GM12878 (cell line): ENCODE data around the gene CLEC16A. TPM values are rescaled to one million over a fixed set of nuclear protein-coding genes. Genes with fewer than 3 reads are reported as not detected.

Source experiments
- ATAC-seq: fragments of 200-7000 bp; cut with Tn5 transposase; 3 replicates; pipeline ENCODE4 v1.9.1; 2020; ENCODE audit warnings: mild to moderate bottlenecking, moderate library complexity
- BruUV-seq: library from RNA; stranded (reverse); fragments of 400-500 nt; replicated peaks from 2 replicates; lab custom pipeline; 2021; lab: Mats Ljungman, UMichigan
- CTCF ChIA-PET: fragments of 300-600 bp; sonication (Branson Sonifier 250); formaldehyde crosslinking; extraction: SDS; loops from one replicate; lab custom pipeline; 2021; ENCODE audit warnings: inconsistent platforms; lab: Yijun Ruan, JAX
- POLR2A ChIA-PET: fragments of 350-600 bp; formaldehyde crosslinking; extraction: SDS; loops from one replicate; lab custom pipeline; 2021; ENCODE audit warnings: inconsistent platforms; lab: Charles Lee
- RAD21 ChIA-PET: fragments of 300-600 bp; sonication (Branson Sonifier 250); formaldehyde crosslinking; loops from one replicate; lab custom pipeline; 2023; ENCODE audit warnings: antibody characterized with exemption; ENCODE audit not compliant: unreplicated experiment; lab: Charles Lee
- SMC1A ChIA-PET: fragments of 300-600 bp; sonication (Branson Sonifier 250); formaldehyde crosslinking; loops from one replicate; lab custom pipeline; 2023; ENCODE audit not compliant: unreplicated experiment, uncharacterized antibody; lab: Charles Lee
- DNase-seq: peaks from one replicate; pipeline ENCODE4 v3.0.0-alpha.2; 2011; ENCODE audit warnings: low read depth, low spot score
- FAIRE-seq: peaks from 3 replicates; lab custom pipeline; 2011; peaks lifted over from hg19 to GRCh38; lab: Jason Lieb, UNC
- H2AFZ ChIP-seq: 2 replicates; pipeline ENCODE4 v1.6.0; 2011; ENCODE audit warnings: low read depth, low read length, control low read depth; ENCODE audit not compliant: control insufficient read depth
- H3K27ac ChIP-seq: 2 replicates; pipeline ENCODE4 v1.5.1; 2011; ENCODE audit warnings: control low read depth; ENCODE audit not compliant: control insufficient read depth, insufficient read depth
- H3K27me3 ChIP-seq, 2 experiments: replicated peaks in 1 of 2; 2 replicates each; pipeline versions ENCODE4 v1.6.0 to v1.6.1; 2011; ENCODE audit warnings: low read length in 1 of 2; ENCODE audit not compliant: control insufficient read depth in 2 of 2, insufficient read depth in 2 of 2
- H3K36me3 ChIP-seq, 2 experiments: 2 replicates each; pipeline ENCODE4 v1.5.1; 2011; ENCODE audit warnings: low read length in 1 of 2; ENCODE audit not compliant: control insufficient read depth in 2 of 2, insufficient read depth in 2 of 2
- H3K4me1 ChIP-seq: 2 replicates; pipeline ENCODE4 v1.6.1; 2011; ENCODE audit warnings: mild to moderate bottlenecking, low read length, moderate library complexity, mixed read lengths; ENCODE audit not compliant: control insufficient read depth, insufficient read depth
- H3K4me2 ChIP-seq: 2 replicates; pipeline ENCODE4 v1.6.0; 2011; ENCODE audit warnings: control low read depth; ENCODE audit not compliant: control insufficient read depth, insufficient read depth
- H3K4me3 ChIP-seq: fragments of 200-600 bp; sonication (generic); 2 replicates; pipeline ENCODE4 v1.5.1; 2016
- H3K79me2 ChIP-seq: 2 replicates; pipeline ENCODE4 v1.6.0; 2011; ENCODE audit warnings: low read length; ENCODE audit not compliant: control insufficient read depth, insufficient read depth
- H3K9ac ChIP-seq: 2 replicates; pipeline ENCODE4 v1.8.0; 2011; ENCODE audit warnings: low read length, control low read depth, mixed read lengths; ENCODE audit not compliant: control insufficient read depth, insufficient read depth
- H3K9me3 ChIP-seq: replicated peaks from 3 replicates; pipeline ENCODE4 v1.5.1; 2011; ENCODE audit warnings: mild to moderate bottlenecking, low read length; ENCODE audit not compliant: control insufficient read depth, insufficient read depth
- H4K20me1 ChIP-seq: 2 replicates; pipeline ENCODE4 v1.6.0; 2011; ENCODE audit not compliant: control insufficient read depth, insufficient read depth
- CBX3 ChIP-seq: fragments of 200-600 bp; sonication (generic); IDR thresholded peaks from 2 replicates; pipeline ENCODE4 v1.6.1; 2016; ENCODE audit warnings: low read depth, borderline replicate concordance
- CREM ChIP-seq: IDR thresholded peaks from 2 replicates; pipeline ENCODE4 v1.6.1; 2014; ENCODE audit warnings: antibody characterized with exemption, low read depth
- IKZF1 ChIP-seq: fragments of 450-650 bp; conservative IDR thresholded peaks from 2 replicates; pipeline ENCODE4 v1.6.1; 2017; ENCODE audit warnings: antibody characterized with exemption, mild to moderate bottlenecking
- MXI1 ChIP-seq: fragments of 150-350 bp; IDR thresholded peaks from 2 replicates; pipeline ENCODE4 v1.6.1; 2011; ENCODE audit warnings: low read depth, mild to moderate bottlenecking, inconsistent platforms, low read length, improper control_type of control experiment
- MYC ChIP-seq: IDR thresholded peaks from 2 replicates; pipeline ENCODE4 v1.6.1; 2011; ENCODE audit warnings: mild to moderate bottlenecking, low read length, moderate library complexity, inconsistent platforms; ENCODE audit not compliant: insufficient read depth, insufficient replicate concordance, insufficient read length, severe bottlenecking
- POLR2A ChIP-seq: IDR thresholded peaks from 2 replicates; pipeline ENCODE4 v1.6.1; 2011; ENCODE audit warnings: low read depth, mild to moderate bottlenecking, low read length
- SMAD1 ChIP-seq: fragments of 450-650 bp; IDR thresholded peaks from 2 replicates; pipeline ENCODE4 v1.6.1; 2018; ENCODE audit warnings: mild to moderate bottlenecking, low read depth; ENCODE audit not compliant: partially characterized antibody
- SMAD5 ChIP-seq: IDR thresholded peaks from 2 replicates; pipeline ENCODE4 v1.6.1; 2016; ENCODE audit warnings: antibody characterized with exemption, low read depth
- SUPT20H ChIP-seq: IDR thresholded peaks from 2 replicates; pipeline ENCODE4 v1.6.1; 2011; ENCODE audit warnings: low read depth, mild to moderate bottlenecking, low read length, moderate library complexity, borderline replicate concordance; ENCODE audit not compliant: control insufficient read depth
- ZNF24 ChIP-seq: fragments of 450-650 bp; IDR thresholded peaks from 2 replicates; pipeline ENCODE4 v1.6.1; 2017; ENCODE audit warnings: antibody characterized with exemption, mild to moderate bottlenecking
- ZNF384 ChIP-seq: IDR thresholded peaks from 2 replicates; pipeline ENCODE4 v1.6.1; 2012; ENCODE audit warnings: low read depth, mild to moderate bottlenecking, low read length, improper control_type of control experiment, borderline replicate concordance
- WGBS: methylation state at CpG from one replicate; pipeline ENCODE4 v1.1.6; 2016; ENCODE audit warnings: low lambda C conversion rate; ENCODE audit not compliant: insufficient replicate concordance, insufficient coverage; ENCODE audit errors: missing lambda C conversion rate; 5-methylcytosine and 5-hydroxymethylcytosine counted together
- in situ Hi-C: fragments of 300-500 bp; cut with MboI; formaldehyde crosslinking; loops from 9 replicates; pipeline ENCODE4 v1.14.3; 2018; ENCODE audit warnings: mixed read lengths
- intact Hi-C: fragments of 100-400 bp; cut with micrococcal nuclease; formaldehyde crosslinking; loops from one replicate; pipeline ENCODE4 v1.14.2; 2022; ENCODE audit not compliant: unreplicated experiment
- polyA plus RNA-seq, 11 experiments: library from polyadenylated mRNA; depleted of rRNA in 4 of 11; unstranded in 6 of 11; stranded (reverse) in 5 of 11; fragments of >200 nt; fragmentation: Nextera tagmentation in 4 of 11; fragmentation: Illumina TruSeq in 1 of 11; extraction: Ambion mirVana in 4 of 11; extraction: Trizol in 1 of 11; gene quantifications; 1 replicate in 1 of 11; 2 replicates in 10 of 11; pipeline versions ENCODE4 v1.2.1 to v1.2.3, GENCODE V29; 2011 to 2016; ENCODE audit warnings: inconsistent platforms in 2 of 11, missing spikeins in 2 of 11, low read depth in 1 of 11
- total RNA-seq, 4 experiments: library from RNA; depleted of rRNA in 3 of 4; stranded (reverse); fragments of >200 nt in 3 of 4; fragmentation: Illumina TruSeq in 1 of 4; extraction: Trizol in 1 of 4; gene quantifications; 2 replicates each; pipeline versions ENCODE4 v1.2.1 to v1.2.3, GENCODE V29; 2013 to 2021
- TF ChIP-seq, protein P1 (sequence below): fragments of 150-350 bp; IDR thresholded peaks from 2 replicates; pipeline ENCODE4 v1.6.1; 2016; ENCODE audit warnings: low read depth, low read length
- TF ChIP-seq, protein P2 (sequence below): fragments of 150-350 bp; IDR thresholded peaks from 2 replicates; pipeline ENCODE4 v1.6.1; 2014; ENCODE audit warnings: mild to moderate bottlenecking, low read depth, low read length
- TF ChIP-seq, protein P3 (sequence below): fragments of 450-650 bp; IDR thresholded peaks from 2 replicates; pipeline ENCODE4 v1.6.1; 2017; ENCODE audit warnings: mild to moderate bottlenecking, moderate library complexity

Gene CLEC16A
- total and polyA plus RNA-seq, 10 of the 15 experiments (the other 5 are each of a cell fraction or from before 2014, with no cell fraction given) = 1.5 to 28.8 (median 19.2) TPM

DNA sequence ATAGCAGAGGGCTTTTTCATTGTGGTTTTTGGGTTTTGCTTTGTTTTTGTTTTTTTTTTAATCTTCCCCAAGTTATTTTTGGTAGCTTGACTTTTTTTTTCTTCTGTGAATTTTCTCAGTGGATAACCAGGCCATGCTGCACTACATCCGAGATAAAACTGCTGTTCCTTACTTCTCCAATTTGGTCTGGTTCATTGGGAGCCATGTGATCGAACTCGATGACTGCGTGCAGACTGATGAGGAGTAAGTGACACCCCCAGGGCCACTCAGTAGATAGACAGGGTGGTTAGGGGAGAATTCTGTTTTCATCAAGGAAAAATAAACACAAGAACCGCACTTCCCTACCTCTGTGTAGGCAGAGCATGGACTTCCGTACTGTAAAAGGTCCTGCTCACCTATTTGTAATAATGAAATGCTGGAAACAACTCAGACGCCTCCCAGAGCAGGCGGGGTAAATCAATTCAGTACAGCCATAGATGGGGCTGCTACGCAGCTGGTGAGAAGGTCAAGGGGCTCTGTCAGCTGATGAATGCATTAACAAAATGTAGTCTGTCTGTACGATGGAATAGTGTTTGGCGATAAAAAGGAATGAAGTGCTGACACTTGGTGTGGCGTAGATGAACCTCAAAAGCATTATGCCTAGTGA lies 28.6 kb downstream of the CLEC16A start:
- ChIA-PET CTCF (interaction anchor here (0.6 to 3.5 kb wide), 10 partner anchors 9 to 423 kb away, joined by 3 to 27 read pairs (median 4); partner anchors contain the start of gene SOCS1), POLR2A (interaction anchor here (1.0 kb wide), 1 partner anchor 9 kb away, joined by 3 read pairs; no protein-coding TSS in a partner anchor), SMC1A (interaction anchor here (1.0 to 2.6 kb wide), 9 partner anchors 8 to 387 kb away, joined by 3 to 12 read pairs (median 4); partner anchors contain the start of gene SOCS1), RAD21 (interaction anchor here (0.6 to 4.7 kb wide), 4 partner anchors 11 to 385 kb away, joined by 3 to 37 read pairs (median 15); partner anchors contain the start of gene SOCS1)
- no peak overlapping the region for H3K27ac ChIP-seq
- peaks cover 23 to 24% of the 10 kb centered on the region in 2 experiments for H3K36me3 ChIP-seq
- no peaks in the 10 kb centered on the region; the same call in 1 of the 2 replicates for H3K4me1 ChIP-seq
- no TSS peak for BruUV-seq
- no peak for FAIRE-seq
- H3K79me2 ChIP-seq = no peaks in the 10 kb centered on the region
- intact Hi-C loops (loop anchor here (5.0 kb wide), 1 partner anchor 424 kb away; no protein-coding TSS in a partner anchor), in situ Hi-C loops (loop anchor here (25.0 kb wide), 1 partner anchor 689 kb away; the partner anchor contains the start of gene SNN)
- DNase-seq = no peak
- H3K4me2 ChIP-seq = no peak overlapping the region
- H3K9ac ChIP-seq = no peak overlapping the region
- ATAC-seq = no peak
- no peak overlapping the region for H2AFZ ChIP-seq
- no peaks in the 10 kb centered on the region for H3K27me3 ChIP-seq
- H3K9me3 ChIP-seq = no peaks in the 10 kb centered on the region
- no peaks in the 10 kb centered on the region for H4K20me1 ChIP-seq
- no peak overlapping the region for H3K4me3 ChIP-seq
- 82% methylated on average over 12 of the region's 12 CpGs for WGBS
- no peak for TF ChIP-seq MYC
- TF ChIP-seq SUPT20H = no peak
- TF ChIP-seq, protein P1, sequence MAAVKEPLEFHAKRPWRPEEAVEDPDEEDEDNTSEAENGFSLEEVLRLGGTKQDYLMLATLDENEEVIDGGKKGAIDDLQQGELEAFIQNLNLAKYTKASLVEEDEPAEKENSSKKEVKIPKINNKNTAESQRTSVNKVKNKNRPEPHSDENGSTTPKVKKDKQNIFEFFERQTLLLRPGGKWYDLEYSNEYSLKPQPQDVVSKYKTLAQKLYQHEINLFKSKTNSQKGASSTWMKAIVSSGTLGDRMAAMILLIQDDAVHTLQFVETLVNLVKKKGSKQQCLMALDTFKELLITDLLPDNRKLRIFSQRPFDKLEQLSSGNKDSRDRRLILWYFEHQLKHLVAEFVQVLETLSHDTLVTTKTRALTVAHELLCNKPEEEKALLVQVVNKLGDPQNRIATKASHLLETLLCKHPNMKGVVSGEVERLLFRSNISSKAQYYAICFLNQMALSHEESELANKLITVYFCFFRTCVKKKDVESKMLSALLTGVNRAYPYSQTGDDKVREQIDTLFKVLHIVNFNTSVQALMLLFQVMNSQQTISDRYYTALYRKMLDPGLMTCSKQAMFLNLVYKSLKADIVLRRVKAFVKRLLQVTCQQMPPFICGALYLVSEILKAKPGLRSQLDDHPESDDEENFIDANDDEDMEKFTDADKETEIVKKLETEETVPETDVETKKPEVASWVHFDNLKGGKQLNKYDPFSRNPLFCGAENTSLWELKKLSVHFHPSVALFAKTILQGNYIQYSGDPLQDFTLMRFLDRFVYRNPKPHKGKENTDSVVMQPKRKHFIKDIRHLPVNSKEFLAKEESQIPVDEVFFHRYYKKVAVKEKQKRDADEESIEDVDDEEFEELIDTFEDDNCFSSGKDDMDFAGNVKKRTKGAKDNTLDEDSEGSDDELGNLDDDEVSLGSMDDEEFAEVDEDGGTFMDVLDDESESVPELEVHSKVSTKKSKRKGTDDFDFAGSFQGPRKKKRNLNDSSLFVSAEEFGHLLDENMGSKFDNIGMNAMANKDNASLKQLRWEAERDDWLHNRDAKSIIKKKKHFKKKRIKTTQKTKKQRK = no peak
- no peak for TF ChIP-seq SMAD1
- no peak for TF ChIP-seq POLR2A
- TF ChIP-seq ZNF24 = no peak
- no peak for TF ChIP-seq SMAD5
- TF ChIP-seq CREM = no peak
- no peak for TF ChIP-seq ZNF384
- TF ChIP-seq CBX3 = no peak
- TF ChIP-seq, protein P2, sequence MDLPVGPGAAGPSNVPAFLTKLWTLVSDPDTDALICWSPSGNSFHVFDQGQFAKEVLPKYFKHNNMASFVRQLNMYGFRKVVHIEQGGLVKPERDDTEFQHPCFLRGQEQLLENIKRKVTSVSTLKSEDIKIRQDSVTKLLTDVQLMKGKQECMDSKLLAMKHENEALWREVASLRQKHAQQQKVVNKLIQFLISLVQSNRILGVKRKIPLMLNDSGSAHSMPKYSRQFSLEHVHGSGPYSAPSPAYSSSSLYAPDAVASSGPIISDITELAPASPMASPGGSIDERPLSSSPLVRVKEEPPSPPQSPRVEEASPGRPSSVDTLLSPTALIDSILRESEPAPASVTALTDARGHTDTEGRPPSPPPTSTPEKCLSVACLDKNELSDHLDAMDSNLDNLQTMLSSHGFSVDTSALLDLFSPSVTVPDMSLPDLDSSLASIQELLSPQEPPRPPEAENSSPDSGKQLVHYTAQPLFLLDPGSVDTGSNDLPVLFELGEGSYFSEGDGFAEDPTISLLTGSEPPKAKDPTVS = no peak
- TF ChIP-seq IKZF1 = no peak
- no peak for TF ChIP-seq MXI1
- TF ChIP-seq, protein P3, sequence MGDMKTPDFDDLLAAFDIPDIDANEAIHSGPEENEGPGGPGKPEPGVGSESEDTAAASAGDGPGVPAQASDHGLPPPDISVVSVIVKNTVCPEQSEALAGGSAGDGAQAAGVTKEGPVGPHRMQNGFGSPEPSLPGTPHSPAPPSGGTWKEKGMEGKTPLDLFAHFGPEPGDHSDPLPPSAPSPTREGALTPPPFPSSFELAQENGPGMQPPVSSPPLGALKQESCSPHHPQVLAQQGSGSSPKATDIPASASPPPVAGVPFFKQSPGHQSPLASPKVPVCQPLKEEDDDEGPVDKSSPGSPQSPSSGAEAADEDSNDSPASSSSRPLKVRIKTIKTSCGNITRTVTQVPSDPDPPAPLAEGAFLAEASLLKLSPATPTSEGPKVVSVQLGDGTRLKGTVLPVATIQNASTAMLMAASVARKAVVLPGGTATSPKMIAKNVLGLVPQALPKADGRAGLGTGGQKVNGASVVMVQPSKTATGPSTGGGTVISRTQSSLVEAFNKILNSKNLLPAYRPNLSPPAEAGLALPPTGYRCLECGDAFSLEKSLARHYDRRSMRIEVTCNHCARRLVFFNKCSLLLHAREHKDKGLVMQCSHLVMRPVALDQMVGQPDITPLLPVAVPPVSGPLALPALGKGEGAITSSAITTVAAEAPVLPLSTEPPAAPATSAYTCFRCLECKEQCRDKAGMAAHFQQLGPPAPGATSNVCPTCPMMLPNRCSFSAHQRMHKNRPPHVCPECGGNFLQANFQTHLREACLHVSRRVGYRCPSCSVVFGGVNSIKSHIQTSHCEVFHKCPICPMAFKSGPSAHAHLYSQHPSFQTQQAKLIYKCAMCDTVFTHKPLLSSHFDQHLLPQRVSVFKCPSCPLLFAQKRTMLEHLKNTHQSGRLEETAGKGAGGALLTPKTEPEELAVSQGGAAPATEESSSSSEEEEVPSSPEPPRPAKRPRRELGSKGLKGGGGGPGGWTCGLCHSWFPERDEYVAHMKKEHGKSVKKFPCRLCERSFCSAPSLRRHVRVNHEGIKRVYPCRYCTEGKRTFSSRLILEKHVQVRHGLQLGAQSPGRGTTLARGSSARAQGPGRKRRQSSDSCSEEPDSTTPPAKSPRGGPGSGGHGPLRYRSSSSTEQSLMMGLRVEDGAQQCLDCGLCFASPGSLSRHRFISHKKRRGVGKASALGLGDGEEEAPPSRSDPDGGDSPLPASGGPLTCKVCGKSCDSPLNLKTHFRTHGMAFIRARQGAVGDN = no peak
